OCI-LY7 (cell line): Measurements from ENCODE around the gene PTPRJ. TPM values are rescaled to one million over a fixed set of nuclear protein-coding genes. Genes with fewer than 3 reads are reported as not detected.

Source experiments
- BruUV-seq: library from RNA; stranded (reverse); fragments of 400-500 nt; replicated peaks from 2 replicates; lab custom pipeline; 2021; lab: Mats Ljungman, UMichigan
- CTCF ChIA-PET: fragments of 300-600 bp; sonication (Branson Sonifier 250); formaldehyde crosslinking; loops from one replicate; lab custom pipeline; 2022; ENCODE audit warnings: antibody characterized with exemption; ENCODE audit not compliant: unreplicated experiment; lab: Charles Lee
- POLR2A ChIA-PET: fragments of 300-600 bp; sonication (Branson Sonifier 250); formaldehyde crosslinking; loops from one replicate; lab custom pipeline; 2022; ENCODE audit warnings: antibody characterized with exemption; lab: Charles Lee
- DNase-seq: peaks from one replicate; pipeline ENCODE4 v3.0.0-alpha.2; 2015; ENCODE audit warnings: low spot score
- H2AFZ ChIP-seq: fragments of 200-600 bp; sonication (generic), shearing (Covaris generic); 2 replicates; pipeline ENCODE4 v1.6.1; 2014; ENCODE audit warnings: mild to moderate bottlenecking, antibody characterized with exemption, low read length, moderate library complexity
- H3K27ac ChIP-seq: fragments of 200-600 bp; sonication (generic); 2 replicates; pipeline ENCODE4 v1.5.1; 2014; ENCODE audit warnings: mixed run types, low read depth, mild to moderate bottlenecking, moderate library complexity, low read length, inconsistent platforms; ENCODE audit not compliant: poor library complexity, severe bottlenecking
- H3K36me3 ChIP-seq: fragments of 200-600 bp; sonication (generic); 2 replicates; pipeline ENCODE4 v1.6.1; 2014; ENCODE audit warnings: mild to moderate bottlenecking, antibody characterized with exemption, low read length, moderate library complexity, mixed read lengths; ENCODE audit not compliant: insufficient read depth
- H3K4me1 ChIP-seq: fragments of 200-600 bp; sonication (generic); 2 replicates; pipeline ENCODE4 v1.5.1; 2014; ENCODE audit warnings: mild to moderate bottlenecking, low read length; ENCODE audit not compliant: insufficient read depth, poor library complexity, severe bottlenecking
- H3K4me2 ChIP-seq: fragments of 200-600 bp; sonication (generic); 2 replicates; pipeline ENCODE4 v1.6.1; 2014; ENCODE audit warnings: mild to moderate bottlenecking, low read length
- H3K4me3 ChIP-seq: fragments of 200-600 bp; sonication (generic); 2 replicates; pipeline ENCODE4 v1.5.1; 2014; ENCODE audit warnings: mild to moderate bottlenecking, low read depth, low read length; ENCODE audit not compliant: poor library complexity, severe bottlenecking
- H3K79me2 ChIP-seq: fragments of 200-600 bp; sonication (generic); 2 replicates; pipeline ENCODE4 v1.6.1; 2016; ENCODE audit warnings: low read depth, mild to moderate bottlenecking, low read length, moderate library complexity, mixed read lengths; ENCODE audit not compliant: insufficient read depth
- H3K9me2 ChIP-seq: fragments of 200-600 bp; sonication (generic); 2 replicates; pipeline ENCODE4 v1.6.1; 2016; ENCODE audit warnings: mild to moderate bottlenecking, low read length, mixed read lengths; ENCODE audit not compliant: insufficient read depth
- H3K9me3 ChIP-seq: fragments of 200-600 bp; sonication (generic); 2 replicates; pipeline ENCODE4 v1.6.1; 2014; ENCODE audit warnings: mild to moderate bottlenecking, mixed run types, low read length, mixed read lengths
- H4K20me1 ChIP-seq: fragments of 200-600 bp; sonication (generic); 2 replicates; pipeline ENCODE4 v1.6.1; 2014; ENCODE audit warnings: mild to moderate bottlenecking, antibody characterized with exemption, low read length, moderate library complexity, mixed read lengths; ENCODE audit not compliant: insufficient read depth
- CTCF ChIP-seq: fragments of 200-600 bp; sonication (generic); conservative IDR thresholded peaks from 2 replicates; pipeline ENCODE4 v1.5.1; 2014; ENCODE audit warnings: mild to moderate bottlenecking, antibody characterized with exemption, low read length, moderate library complexity, mixed read lengths
- EZH2phosphoT487 ChIP-seq: fragments of 200-600 bp; sonication (generic); IDR thresholded peaks from 2 replicates; pipeline ENCODE4 v1.6.1; 2018; ENCODE audit warnings: low read depth, borderline replicate concordance, mild to moderate bottlenecking, mixed run types, antibody characterized with exemption, low read length, moderate library complexity, mixed read lengths
- intact Hi-C: fragments of 100-400 bp; cut with micrococcal nuclease; formaldehyde crosslinking; loops from one replicate; pipeline ENCODE4 v1.10.0; 2022; ENCODE audit not compliant: unreplicated experiment
- total RNA-seq, 2 experiments: library from RNA; depleted of rRNA in 1 of 2; stranded (reverse); fragments of >200 nt in 1 of 2; shearing (Covaris generic) in 1 of 2; gene quantifications; 2 replicates each; pipeline ENCODE4 v1.2.3, GENCODE V29; 2014 to 2022

Gene PTPRJ
- total RNA-seq, 2 experiments from 2014 or later, result 5.4 to 28.3 TPM

- no peak for DNase-seq
- no peak overlapping the region for H2AFZ ChIP-seq
- H3K9me3 ChIP-seq, result no peaks in the 10 kb centered on the region
- H4K20me1 ChIP-seq, result no peaks in the 10 kb centered on the region
- no peak for TF ChIP-seq EZH2phosphoT487
- TF ChIP-seq CTCF, result no peak
- H3K4me1 ChIP-seq, result peaks cover 7% of the 10 kb centered on the region
- no peak overlapping the region for H3K27ac ChIP-seq
- ChIA-PET CTCF (no interaction called here), POLR2A (no interaction called here)
- no TSS peak for BruUV-seq
- peaks cover 35% of the 10 kb centered on the region for H3K36me3 ChIP-seq
- H3K79me2 ChIP-seq, result no peaks in the 10 kb centered on the region
- H3K4me2 ChIP-seq, result no peak overlapping the region
- intact Hi-C loops, result no loop called here
- H3K9me2 ChIP-seq, result no peaks in the 10 kb centered on the region
- no peak overlapping the region for H3K4me3 ChIP-seq
Measured at GRCh38 chr11:48066881-48067800, 86.8 kb downstream of the PTPRJ start.

- Histone ChIP-seq H3K9me3 (no peaks in the 10 kb centered on the region), H3K4me2 (peak overlapping the region; percentile 43; the same call in 1 of the 2 replicates), H3K79me2 (no peaks in the 10 kb centered on the region), H4K20me1 (no peaks in the 10 kb centered on the region), H2AFZ (no peak overlapping the region), H3K4me3 (no peak overlapping the region), H3K9me2 (no peaks in the 10 kb centered on the region), H3K36me3 (peaks cover 20% of the 10 kb centered on the region), H3K27ac (no peak overlapping the region), H3K4me1 (peaks cover 30% of the 10 kb centered on the region)
- ChIA-PET CTCF (no interaction called here), POLR2A (interaction anchor here (0.6 to 1.4 kb wide), 7 partner anchors 11 to 48 kb away, joined by 3 to 5 read pairs (median 4); no protein-coding TSS in a partner anchor)
- no peak for TF ChIP-seq CTCF
- intact Hi-C loops, result no loop called here
- no peak for DNase-seq
- no TSS peak for BruUV-seq
Measured at GRCh38 chr11:48073031-48073861, 92.9 kb downstream of the PTPRJ start.
